Hematopoietic multipotent progenitor cell (in vitro differentiated cells): ENCODE measurements around the gene TYK2. TPM values are rescaled to one million over a fixed set of nuclear protein-coding genes. Genes with fewer than 3 reads are reported as not detected.
"Not testable (repeated sequence)": the region's sequence is repeated elsewhere in the genome, so short reads cannot be mapped to it uniquely, and the experiment has no call there.

Experiments used
- DNase-seq, 3 donors: peaks; one replicate each; pipeline ENCODE4 v3.0.0-alpha.2; 2011 to 2015; ENCODE audit warnings: low read depth in 2 of 3, low spot score in 2 of 3
- total RNA-seq: library from RNA; depleted of rRNA; stranded (reverse); fragments of >200 nt; gene quantifications from one replicate; pipeline ENCODE4 v1.2.3, GENCODE V29; 2012

TYK2 gene
- 174 TPM for total RNA-seq

- peak; percentile 90 to 99 (median 99) for DNase-seq
These were observed at the start of gene TYK2 for GRCh38 chr19:10380313-10381102. TSS of gene TYK2 (minus strand) at chr19:10380572. CDS start at chr19:10378406, 2,166 bp downstream.

GRCh38 chr19:10428996-10429381, 48.6 kb upstream of the TYK2 start:
- DNase-seq: no peak

- DNase-seq: no peak
These were observed 46.8 kb upstream of the TYK2 start for GRCh38 chr19:10427169-10427568.

GRCh38 chr19:10424011-10424637, 43.8 kb upstream of the TYK2 start:
- peak in 2 of 3 donors; percentile 83 to 87 for DNase-seq

- no peak for DNase-seq
These were observed 42.5 kb upstream of the TYK2 start for GRCh38 chr19:10422846-10423245.

GRCh38 chr19:10422046-10422461, 41.7 kb upstream of the TYK2 start:
- no peak for DNase-seq

GRCh38 chr19:10421240-10422045, 41.1 kb upstream of the TYK2 start:
- no peak for DNase-seq

GRCh38 chr19:10420444-10421239, 40.3 kb upstream of the TYK2 start, which contains the start of gene PDE4A:
TSS of gene PDE4A (plus strand) at chr19:10420538. CDS start at chr19:10420765, 227 bp downstream.
- peak in 1 of 3 donors; percentile 69 for DNase-seq

- DNase-seq: peak in 2 of 3 donors; percentile 48 to 69
These were observed 39.5 kb upstream of the TYK2 start for GRCh38 chr19:10419646-10420443.

GRCh38 chr19:10419200-10419645, 38.9 kb upstream of the TYK2 start:
- DNase-seq: peak in 1 of 3 donors; percentile 67

GRCh38 chr19:10418485-10419199, 38.3 kb upstream of the TYK2 start:
- DNase-seq: no peak

- no peak for DNase-seq
These were observed 37.8 kb upstream of the TYK2 start for GRCh38 chr19:10418235-10418484.

GRCh38 chr19:10417541-10418234, 37.3 kb upstream of the TYK2 start:
- no peak for DNase-seq

GRCh38 chr19:10416380-10417257, 36.2 kb upstream of the TYK2 start:
- peak; percentile 94 to 99 (median 96) for DNase-seq

- DNase-seq: no peak
These were observed 35.7 kb upstream of the TYK2 start for GRCh38 chr19:10416083-10416379.

- DNase-seq: peak in 1 of 3 donors; percentile 65
These were observed 32.0 kb upstream of the TYK2 start for GRCh38 chr19:10412257-10412977.

- not testable (repeated sequence) for DNase-seq
These were observed 30.9 kb upstream of the TYK2 start for GRCh38 chr19:10411224-10411623.
